GM19372 (cell line): ENCODE measurements around the gene MAP1LC3C.
"Not testable (repeated sequence)": the region's sequence is repeated elsewhere in the genome, so short reads cannot be mapped to it uniquely, and the experiment has no call there.

ENCODE experiments used
- ATAC-seq: cut with Tn5 transposase; IDR thresholded peaks from one replicate; pipeline ENCODE4 v1.9.1; 2021; ENCODE audit warnings: mild to moderate bottlenecking, low read depth, moderate library complexity; ENCODE audit not compliant: unreplicated experiment

MAP1LC3C gene

GRCh38 chr1:241994171-241994570, 4.7 kb downstream of the MAP1LC3C start:
- no peak for ATAC-seq

GRCh38 chr1:241992734-241993133, 6.2 kb downstream of the MAP1LC3C start:
- ATAC-seq: no peak

- no peak for ATAC-seq
Measured at GRCh38 chr1:241990040-241990439, 8.9 kb downstream of the MAP1LC3C start.

- not testable (repeated sequence) for ATAC-seq
Measured at GRCh38 chr1:241988389-241988930, 10.4 kb downstream of the MAP1LC3C start.

- ATAC-seq: peak; percentile 75
Measured at GRCh38 chr1:241985787-241986186, 13.1 kb downstream of the MAP1LC3C start.

- no peak for ATAC-seq
Measured at GRCh38 chr1:241979926-241980325, 19.0 kb downstream of the MAP1LC3C start.

- no peak for ATAC-seq
Measured at GRCh38 chr1:241979071-241979470, 19.8 kb downstream of the MAP1LC3C start.

GRCh38 chr1:241976229-241976628, 22.7 kb downstream of the MAP1LC3C start:
- ATAC-seq: no peak

- no peak for ATAC-seq
Measured at GRCh38 chr1:241972703-241973369, 26.1 kb downstream of the MAP1LC3C start.

GRCh38 chr1:241968611-241969010, 30.3 kb downstream of the MAP1LC3C start:
- no peak for ATAC-seq

- no peak for ATAC-seq
Measured at GRCh38 chr1:241964550-241965282, 34.2 kb downstream of the MAP1LC3C start.

- no peak for ATAC-seq
Measured at GRCh38 chr1:241963722-241964121, 35.2 kb downstream of the MAP1LC3C start.

GRCh38 chr1:241962153-241962552, 36.7 kb downstream of the MAP1LC3C start:
- no peak for ATAC-seq

- ATAC-seq: no peak
Measured at GRCh38 chr1:241957692-241958494, 41.0 kb downstream of the MAP1LC3C start, which contains the start of gene BECN2. Gene BECN2, plus strand, starts transcription at chr1:241957767. Its CDS starts 0 bp downstream, at chr1:241957767.

- no peak for ATAC-seq
Measured at GRCh38 chr1:241950390-241950789, 48.5 kb downstream of the MAP1LC3C start.

GRCh38 chr1:241947354-241947753, 51.5 kb downstream of the MAP1LC3C start:
- no peak for ATAC-seq
